Posterior vena cava (tissue), 2 donors: ENCODE measurements around the gene AXIN1. TPM values are rescaled to one million over a fixed set of nuclear protein-coding genes. Genes with fewer than 3 reads are reported as not detected.
"Not testable (repeated sequence)": the region's sequence is repeated elsewhere in the genome, so short reads cannot be mapped to it uniquely, and the experiment has no call there.

Experiments used
- DNase-seq: peaks from one replicate; pipeline ENCODE4 v3.0.0-alpha.2; 2020; ENCODE audit warnings: low spot score
- intact Hi-C, 2 donors: fragments of 100-400 bp; cut with DNase I; formaldehyde crosslinking; loops; one replicate each; pipeline versions ENCODE4 v1.14.1 to v1.14.2; 2022 to 2023
- total RNA-seq, 2 donors: library from RNA; stranded (reverse); fragmentation: NEBNext Ultra II Directional; extraction: Animal tissue kit (Norgen Biotek cat#: 25700); gene quantifications; one replicate each; pipeline ENCODE4 v1.2.1, GENCODE V29; 2021
- donor health status: DM: yes; HTN: yes; CAD: no.
- donor health status: DM: yes; HTN: yes; CAD: no.

The AXIN1 gene
- total RNA-seq, 2 donors from 2014 or later: 13.4 to 19.0 TPM

- intact Hi-C loops: no loop called here
These were observed 90.3 kb downstream of the AXIN1 start for GRCh38 chr16:262121-262745.

GRCh38 chr16:261031-261691, 91.4 kb downstream of the AXIN1 start:
- DNase-seq: no peak
- intact Hi-C loops: no loop called here

More at GRCh38 chr16:262121-262745, 90.3 kb downstream of the AXIN1 start:
- DNase-seq: no peak

GRCh38 chr16:260326-260725, 92.2 kb downstream of the AXIN1 start:
- intact Hi-C loops: no loop called here
- DNase-seq: no peak

- intact Hi-C loops: no loop called here
These were observed 92.7 kb downstream of the AXIN1 start for GRCh38 chr16:259814-260253.

GRCh38 chr16:259226-259625, 93.3 kb downstream of the AXIN1 start:
- DNase-seq: no peak
- intact Hi-C loops: no loop called here

More at GRCh38 chr16:259814-260253, 92.7 kb downstream of the AXIN1 start:
- no peak for DNase-seq

- intact Hi-C loops, DNase-seq: not testable (repeated sequence)
These were observed 94.4 kb downstream of the AXIN1 start for GRCh38 chr16:258091-258490.

GRCh38 chr16:255183-255582, 97.3 kb downstream of the AXIN1 start:
- intact Hi-C loops: no loop called here
- no peak for DNase-seq

- intact Hi-C loops: no loop called here
- no peak for DNase-seq
These were observed 98.1 kb downstream of the AXIN1 start for GRCh38 chr16:254461-254860.

- no peak for DNase-seq
- intact Hi-C loops: no loop called here
These were observed 98.7 kb downstream of the AXIN1 start for GRCh38 chr16:253833-254232.

- DNase-seq: no peak
- intact Hi-C loops: no loop called here
These were observed 99.9 kb downstream of the AXIN1 start for GRCh38 chr16:252366-253337.

- intact Hi-C loops: no loop called here
- no peak for DNase-seq
These were observed 103.1 kb downstream of the AXIN1 start for GRCh38 chr16:249431-249830.

GRCh38 chr16:247027-247426, 105.5 kb downstream of the AXIN1 start:
- intact Hi-C loops: no loop called here
- DNase-seq: no peak

GRCh38 chr16:245105-245504, 107.4 kb downstream of the AXIN1 start:
- DNase-seq: no peak
- intact Hi-C loops: no loop called here

GRCh38 chr16:243348-243747, 109.2 kb downstream of the AXIN1 start:
- DNase-seq: no peak
- intact Hi-C loops: no loop called here

GRCh38 chr16:242281-242680, 110.2 kb downstream of the AXIN1 start:
- intact Hi-C loops: no loop called here
- DNase-seq: no peak

GRCh38 chr16:240559-240958, 112.0 kb downstream of the AXIN1 start:
- intact Hi-C loops: no loop called here
- no peak for DNase-seq

- intact Hi-C loops: no loop called here
- no peak for DNase-seq
These were observed 112.6 kb downstream of the AXIN1 start for GRCh38 chr16:239948-240277.
